Gastrocnemius medialis (tissue), 4 donors: ENCODE data around the gene C6orf120.

Experiments used
- POLR2A ChIP-seq, 2 donors: fragments of 450-650 bp; IDR thresholded peaks; one replicate each; pipeline ENCODE4 v1.6.1; 2017; ENCODE audit warnings: antibody characterized with exemption in 2 of 2, mild to moderate bottlenecking in 2 of 2, moderate library complexity in 2 of 2
- TF ChIP-seq, protein P1 (sequence below), 5 experiments: fragments of 450-650 bp in 3 of 5; fragments of 200-600 bp in 2 of 5; sonication (generic) in 2 of 5; IDR thresholded peaks in 4 of 5; conservative IDR thresholded peaks in 1 of 5; 1 replicate in 4 of 5; 2 replicates in 1 of 5; pipeline ENCODE4 v1.5.1; 2016 to 2019; ENCODE audit warnings: antibody characterized with exemption in 5 of 5, mild to moderate bottlenecking in 3 of 5, moderate library complexity in 3 of 5

DNA sequence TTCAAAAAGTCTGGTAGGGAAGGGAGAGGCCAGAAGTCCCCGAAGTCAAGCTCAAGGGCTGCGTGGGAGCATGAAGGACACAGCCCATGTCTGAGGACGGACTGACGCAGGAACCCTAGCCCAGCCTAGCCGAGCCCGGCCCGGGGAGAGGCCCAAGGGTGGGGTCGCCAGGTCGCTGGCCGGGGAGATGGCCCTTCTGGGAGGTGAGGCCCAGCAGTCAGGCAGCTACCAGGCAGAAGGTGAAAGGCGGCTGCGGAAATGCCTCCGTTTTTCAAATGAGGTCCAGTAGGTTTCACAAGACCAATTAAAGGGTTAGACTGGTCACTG, 44.7 kb upstream of the C6orf120 start:
- no peak for TF ChIP-seq POLR2A (IDR thresholded peaks at IDR 0.05)
- TF ChIP-seq, protein P1, sequence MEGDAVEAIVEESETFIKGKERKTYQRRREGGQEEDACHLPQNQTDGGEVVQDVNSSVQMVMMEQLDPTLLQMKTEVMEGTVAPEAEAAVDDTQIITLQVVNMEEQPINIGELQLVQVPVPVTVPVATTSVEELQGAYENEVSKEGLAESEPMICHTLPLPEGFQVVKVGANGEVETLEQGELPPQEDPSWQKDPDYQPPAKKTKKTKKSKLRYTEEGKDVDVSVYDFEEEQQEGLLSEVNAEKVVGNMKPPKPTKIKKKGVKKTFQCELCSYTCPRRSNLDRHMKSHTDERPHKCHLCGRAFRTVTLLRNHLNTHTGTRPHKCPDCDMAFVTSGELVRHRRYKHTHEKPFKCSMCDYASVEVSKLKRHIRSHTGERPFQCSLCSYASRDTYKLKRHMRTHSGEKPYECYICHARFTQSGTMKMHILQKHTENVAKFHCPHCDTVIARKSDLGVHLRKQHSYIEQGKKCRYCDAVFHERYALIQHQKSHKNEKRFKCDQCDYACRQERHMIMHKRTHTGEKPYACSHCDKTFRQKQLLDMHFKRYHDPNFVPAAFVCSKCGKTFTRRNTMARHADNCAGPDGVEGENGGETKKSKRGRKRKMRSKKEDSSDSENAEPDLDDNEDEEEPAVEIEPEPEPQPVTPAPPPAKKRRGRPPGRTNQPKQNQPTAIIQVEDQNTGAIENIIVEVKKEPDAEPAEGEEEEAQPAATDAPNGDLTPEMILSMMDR (IDR thresholded peaks at IDR 0.05 in 4 of 5, conservative IDR thresholded peaks at IDR 0.05 in 1 of 5), result no peak
